Activated T-cell treated with anti-CD3 and anti-CD28 coated beads, Interleukin-2, amount 50 U/mL, for 24 hours (primary cell): Measurements from ENCODE around the gene FBXL16.

ENCODE experiments used
- DNase-seq: peaks from one replicate; pipeline ENCODE4 v3.0.0-alpha.2; 2020
- H3K27ac Mint-ChIP-seq: 2 replicates; pipeline ENCODE4 v1.8.0; 2020; ENCODE audit warnings: mild to moderate bottlenecking, mixed read lengths
- H3K27me3 Mint-ChIP-seq: 2 replicates; pipeline ENCODE4 v1.8.0; 2020; ENCODE audit warnings: mixed read lengths
- H3K36me3 Mint-ChIP-seq: 2 replicates; pipeline ENCODE4 v1.8.0; 2020; ENCODE audit warnings: low read depth, mixed read lengths
- H3K4me1 Mint-ChIP-seq: 2 replicates; pipeline ENCODE4 v1.8.0; 2020; ENCODE audit warnings: low read depth, mixed read lengths
- H3K4me3 Mint-ChIP-seq: 2 replicates; pipeline ENCODE4 v1.8.0; 2020; ENCODE audit warnings: mild to moderate bottlenecking, moderate library complexity, mixed read lengths
- H3K9me3 Mint-ChIP-seq: 2 replicates; pipeline ENCODE4 v1.8.0; 2020; ENCODE audit warnings: mixed read lengths

The FBXL16 gene

GRCh38 chr16:668519-669171 lies 37.0 kb downstream of the FBXL16 start:
- peaks cover 60% of the 10 kb centered on the region for H3K36me3 Mint-ChIP-seq
- peak; percentile 50 for DNase-seq
- H3K9me3 Mint-ChIP-seq, result no peaks in the 10 kb centered on the region
- peaks cover 18% of the 10 kb centered on the region for H3K4me1 Mint-ChIP-seq
- H3K27ac Mint-ChIP-seq, result peak overlapping the region; percentile 68
- peak overlapping the region; percentile 82 for H3K4me3 Mint-ChIP-seq
- no peaks in the 10 kb centered on the region for H3K27me3 Mint-ChIP-seq

GRCh38 chr16:667780-668518 lies 37.7 kb downstream of the FBXL16 start, which contains the start of gene RHOT2:
TSS of gene RHOT2 (plus strand) at chr16:668132. CDS start at chr16:668200, 68 bp downstream.
- Mint-ChIP-seq H3K9me3 (no peaks in the 10 kb centered on the region), H3K36me3 (peaks cover 60% of the 10 kb centered on the region), H3K4me3 (peak within 1 kb of the TSS; percentile 82), H3K4me1 (peaks cover 18% of the 10 kb centered on the region), H3K27ac (peak within 1 kb of the TSS; percentile 88), H3K27me3 (no peaks in the 10 kb centered on the region)
- DNase-seq, result peak; percentile 97

GRCh38 chr16:667113-667779 lies 38.4 kb downstream of the FBXL16 start:
- Mint-ChIP-seq H3K4me1 (peaks cover 18% of the 10 kb centered on the region), H3K4me3 (peak overlapping the region; percentile 82), H3K27me3 (no peaks in the 10 kb centered on the region), H3K36me3 (peaks cover 62% of the 10 kb centered on the region), H3K9me3 (no peaks in the 10 kb centered on the region), H3K27ac (peak overlapping the region; percentile 88)
- no peak for DNase-seq

GRCh38 chr16:666572-666971 lies 39.0 kb downstream of the FBXL16 start:
- no peaks in the 10 kb centered on the region for H3K27me3 Mint-ChIP-seq
- peaks cover 60% of the 10 kb centered on the region for H3K36me3 Mint-ChIP-seq
- H3K27ac Mint-ChIP-seq, result no peak overlapping the region
- H3K4me1 Mint-ChIP-seq, result peaks cover 18% of the 10 kb centered on the region
- no peak overlapping the region for H3K4me3 Mint-ChIP-seq
- no peaks in the 10 kb centered on the region for H3K9me3 Mint-ChIP-seq
- DNase-seq, result no peak

GRCh38 chr16:662597-662996 lies 43.0 kb downstream of the FBXL16 start:
- no peak overlapping the region for H3K4me3 Mint-ChIP-seq

GRCh38 chr16:662095-662494 lies 43.5 kb downstream of the FBXL16 start:
- H3K27ac Mint-ChIP-seq, result no peak overlapping the region
- H3K4me3 Mint-ChIP-seq, result no peak overlapping the region
- no peaks in the 10 kb centered on the region for H3K9me3 Mint-ChIP-seq

More at GRCh38 chr16:662597-662996, 43.0 kb downstream of the FBXL16 start:
- peaks cover 44% of the 10 kb centered on the region for H3K36me3 Mint-ChIP-seq
- peaks cover 13% of the 10 kb centered on the region for H3K4me1 Mint-ChIP-seq
- no peak overlapping the region for H3K27ac Mint-ChIP-seq
- no peaks in the 10 kb centered on the region for H3K27me3 Mint-ChIP-seq
- no peaks in the 10 kb centered on the region for H3K9me3 Mint-ChIP-seq
- no peak for DNase-seq

GRCh38 chr16:661184-661821 lies 44.3 kb downstream of the FBXL16 start:
- DNase-seq, result no peak
- Mint-ChIP-seq H3K27me3 (no peaks in the 10 kb centered on the region), H3K27ac (peak overlapping the region; percentile 71), H3K9me3 (no peaks in the 10 kb centered on the region), H3K4me3 (peak overlapping the region; percentile 10), H3K4me1 (peaks cover 5% of the 10 kb centered on the region), H3K36me3 (peaks cover 39% of the 10 kb centered on the region)

More at GRCh38 chr16:662095-662494, 43.5 kb downstream of the FBXL16 start:
- H3K27me3 Mint-ChIP-seq, result no peaks in the 10 kb centered on the region
- H3K4me1 Mint-ChIP-seq, result peaks cover 8% of the 10 kb centered on the region
- H3K36me3 Mint-ChIP-seq, result peaks cover 40% of the 10 kb centered on the region
- DNase-seq, result no peak

- H3K9me3 Mint-ChIP-seq, result no peaks in the 10 kb centered on the region
- H3K4me3 Mint-ChIP-seq, result peak overlapping the region; percentile 10
- peak overlapping the region; percentile 71 for H3K27ac Mint-ChIP-seq
- peak; percentile 75 for DNase-seq
- peaks cover 36% of the 10 kb centered on the region for H3K36me3 Mint-ChIP-seq
- H3K27me3 Mint-ChIP-seq, result no peaks in the 10 kb centered on the region
- peaks cover 5% of the 10 kb centered on the region for H3K4me1 Mint-ChIP-seq
These were observed 45.0 kb downstream of the FBXL16 start for GRCh38 chr16:660459-661183.

GRCh38 chr16:660132-660458 lies 45.5 kb downstream of the FBXL16 start:
- Mint-ChIP-seq H3K4me1 (peaks cover 5% of the 10 kb centered on the region), H3K27ac (no peak overlapping the region), H3K36me3 (peaks cover 38% of the 10 kb centered on the region), H3K9me3 (no peaks in the 10 kb centered on the region), H3K27me3 (no peaks in the 10 kb centered on the region), H3K4me3 (no peak overlapping the region)
- DNase-seq, result no peak

- H3K4me1 Mint-ChIP-seq, result peaks cover 5% of the 10 kb centered on the region
- H3K27ac Mint-ChIP-seq, result no peak overlapping the region
- peaks cover 38% of the 10 kb centered on the region for H3K36me3 Mint-ChIP-seq
- H3K9me3 Mint-ChIP-seq, result no peaks in the 10 kb centered on the region
- H3K27me3 Mint-ChIP-seq, result no peaks in the 10 kb centered on the region
- DNase-seq, result no peak
- H3K4me3 Mint-ChIP-seq, result no peak overlapping the region
These were observed 46.0 kb downstream of the FBXL16 start for GRCh38 chr16:659618-660017.

GRCh38 chr16:658679-659571 lies 46.7 kb downstream of the FBXL16 start:
- H3K27ac Mint-ChIP-seq, result no peak overlapping the region
- H3K4me1 Mint-ChIP-seq, result peaks cover 5% of the 10 kb centered on the region
- H3K27me3 Mint-ChIP-seq, result no peaks in the 10 kb centered on the region
- H3K36me3 Mint-ChIP-seq, result peaks cover 38% of the 10 kb centered on the region
- DNase-seq, result no peak
- no peak overlapping the region for H3K4me3 Mint-ChIP-seq
- no peaks in the 10 kb centered on the region for H3K9me3 Mint-ChIP-seq

GRCh38 chr16:657487-657886 lies 48.1 kb downstream of the FBXL16 start:
- no peak overlapping the region for H3K27ac Mint-ChIP-seq

GRCh38 chr16:654034-654433 lies 51.6 kb downstream of the FBXL16 start:
- Mint-ChIP-seq H3K4me3 (no peak overlapping the region), H3K27me3 (no peaks in the 10 kb centered on the region), H3K4me1 (peaks cover 9% of the 10 kb centered on the region), H3K36me3 (peaks cover 36% of the 10 kb centered on the region), H3K27ac (no peak overlapping the region), H3K9me3 (no peaks in the 10 kb centered on the region)
- no peak for DNase-seq

More at GRCh38 chr16:657487-657886, 48.1 kb downstream of the FBXL16 start:
- Mint-ChIP-seq H3K36me3 (peaks cover 36% of the 10 kb centered on the region), H3K9me3 (no peaks in the 10 kb centered on the region), H3K4me1 (peaks cover 5% of the 10 kb centered on the region), H3K27me3 (no peaks in the 10 kb centered on the region), H3K4me3 (no peak overlapping the region)
- DNase-seq, result no peak
